K562 (cell line): ENCODE measurements around the gene OGDH. TPM values are rescaled to one million over a fixed set of nuclear protein-coding genes. Genes with fewer than 3 reads are reported as not detected.

Experiments used
- CCNT2 ChIP-seq: IDR thresholded peaks from 2 replicates; pipeline ENCODE4 v1.6.1; 2011; ENCODE audit warnings: borderline replicate concordance, low read depth, mild to moderate bottlenecking, moderate library complexity, mixed read lengths, low read length; ENCODE audit not compliant: insufficient read length; ENCODE audit errors: extremely low read depth
- ELF1 ChIP-seq: fragments of 200-800 bp; sonication (Bioruptor generic); IDR thresholded peaks from 2 replicates; pipeline ENCODE4 v1.6.1; 2016; ENCODE audit warnings: missing genetic modification characterization, missing compliant biosample characterization
- ETV1 ChIP-seq: fragments of 450-650 bp; conservative IDR thresholded peaks from 2 replicates; pipeline ENCODE4 v1.6.1; 2016; ENCODE audit warnings: missing genetic modification characterization, control low read depth, low read depth, missing compliant biosample characterization
- HDAC1 ChIP-seq, 2 experiments: fragments of 450-650 bp; IDR thresholded peaks; 2 replicates each; pipeline ENCODE4 v1.6.1; 2016 to 2017; ENCODE audit warnings: inconsistent platforms in 1 of 2, mild to moderate bottlenecking in 1 of 2, moderate library complexity in 1 of 2
- MTA2 ChIP-seq: fragments of 450-650 bp; IDR thresholded peaks from 2 replicates; pipeline ENCODE4 v1.6.1; 2016; ENCODE audit warnings: low read depth
- MYNN ChIP-seq, 2 experiments: sonication (generic); formaldehyde crosslinking in 1 of 2; IDR thresholded peaks; 2 replicates each; pipeline versions ENCODE4 v1.5.0 to v1.6.1; 2016 to 2020; ENCODE audit warnings: antibody characterized with exemption in 1 of 2, missing genetic modification reagents in 1 of 2
- NR4A1 ChIP-seq, 2 experiments: fragments of 250-450 bp in 1 of 2; fragments of 450-650 bp in 1 of 2; sonication (Bioruptor Pico) in 1 of 2; IDR thresholded peaks; 2 replicates each; pipeline versions ENCODE4 v1.4.0 to v1.6.1; 2016 to 2020; ENCODE audit warnings: mild to moderate bottlenecking in 2 of 2, missing compliant biosample characterization in 1 of 2, missing genetic modification characterization in 1 of 2, moderate library complexity in 1 of 2
- POLR2G ChIP-seq: fragments of 200-400 bp; formaldehyde crosslinking; IDR thresholded peaks from 2 replicates; pipeline ENCODE4 v1.6.1; 2017; ENCODE audit warnings: low read depth, mild to moderate bottlenecking, antibody characterized with exemption, low read length, moderate library complexity
- SIN3B ChIP-seq: fragments of 450-650 bp; IDR thresholded peaks from 2 replicates; pipeline ENCODE4 v1.6.1; 2017; ENCODE audit warnings: low read depth, mild to moderate bottlenecking, moderate library complexity
- SMARCA4 ChIP-seq: fragments of 450-650 bp; IDR thresholded peaks from 2 replicates; pipeline ENCODE4 v1.6.1; 2016
- SMARCC2 ChIP-seq: fragments of 450-650 bp; IDR thresholded peaks from 2 replicates; pipeline ENCODE4 v1.6.1; 2017; ENCODE audit warnings: antibody characterized with exemption, moderate library complexity, mild to moderate bottlenecking, low read depth
- SMARCE1 ChIP-seq: fragments of 450-650 bp; IDR thresholded peaks from 2 replicates; pipeline ENCODE4 v1.7.1; 2016; ENCODE audit warnings: mild to moderate bottlenecking
- SPI1 ChIP-seq: IDR thresholded peaks from 2 replicates; pipeline ENCODE4 v1.6.1; 2011; ENCODE audit warnings: low read depth, low read length, control low read depth, borderline replicate concordance
- TAF1 ChIP-seq: IDR thresholded peaks from 2 replicates; pipeline ENCODE4 v1.6.1; 2011; ENCODE audit warnings: mild to moderate bottlenecking, low read length, moderate library complexity; ENCODE audit not compliant: insufficient read depth, control insufficient read depth, severe bottlenecking; ENCODE audit errors: extremely low read depth
- TCF3 ChIP-seq: sonication (generic); formaldehyde crosslinking; IDR thresholded peaks from 2 replicates; pipeline ENCODE4 v1.4.0; 2020; ENCODE audit warnings: mild to moderate bottlenecking, missing genetic modification reagents
- VEZF1 ChIP-seq: fragments of 200-800 bp; sonication (Bioruptor generic); IDR thresholded peaks from 2 replicates; pipeline ENCODE4 v1.6.1; 2017; ENCODE audit warnings: missing genetic modification characterization, missing compliant biosample characterization
- polyA plus RNA-seq, 8 experiments: library from polyadenylated mRNA; depleted of rRNA in 4 of 8; stranded (reverse) in 5 of 8; unstranded in 3 of 8; fragments of >200 nt; fragmentation: Nextera tagmentation in 2 of 8; fragmentation: Illumina TruSeq in 1 of 8; extraction: Ambion mirVana in 2 of 8; extraction: Trizol in 1 of 8; gene quantifications; 2 replicates each; pipeline versions ENCODE4 v1.2.1 to v1.2.3, GENCODE V29; 2011 to 2014; ENCODE audit warnings: inconsistent platforms in 1 of 8, missing spikeins in 1 of 8
- total RNA-seq, 7 experiments: library from RNA; depleted of rRNA in 6 of 7; stranded (reverse); fragments of >200 nt in 6 of 7; fragmentation: Illumina TruSeq in 2 of 7; extraction: Trizol in 2 of 7; gene quantifications; 2 replicates each; pipeline versions ENCODE4 v1.2.1 to v1.2.3, GENCODE V29; 2011 to 2021; ENCODE audit warnings: low replicate concordance in 1 of 7
- TF ChIP-seq, protein P1 (sequence below), 3 experiments: IDR thresholded peaks in 2 of 3; conservative IDR thresholded peaks in 1 of 3; 2 replicates each; pipeline ENCODE4 v1.5.1; 2011 to 2012; ENCODE audit warnings: low read length in 3 of 3, mild to moderate bottlenecking in 3 of 3, control low read depth in 2 of 3, improper control_type of control experiment in 1 of 3, inconsistent platforms in 1 of 3, low read depth in 1 of 3, mixed read lengths in 1 of 3, moderate library complexity in 1 of 3; ENCODE audit not compliant: insufficient read depth in 2 of 3
- TF ChIP-seq, protein P2 (sequence below): fragments of 200-800 bp; sonication (Bioruptor generic); IDR thresholded peaks from 2 replicates; pipeline ENCODE4 v1.6.1; 2017; ENCODE audit warnings: missing genetic modification characterization, missing compliant biosample characterization
- TF ChIP-seq, protein P3 (sequence below): sonication (generic); formaldehyde crosslinking; IDR thresholded peaks from 2 replicates; pipeline ENCODE4 v1.8.0; 2022; ENCODE audit warnings: missing genetic modification reagents, mild to moderate bottlenecking, moderate library complexity, borderline replicate concordance

OGDH gene
- total and polyA plus RNA-seq, 9 of the 15 experiments (the other 6 are each of a cell fraction or from before 2014, with no cell fraction given) = 3.1 to 80.3 (median 23.5) TPM

GRCh38 chr7:44565795-44566559 is 40.5 kb upstream of the OGDH start (continued):
- TF ChIP-seq, protein P1, sequence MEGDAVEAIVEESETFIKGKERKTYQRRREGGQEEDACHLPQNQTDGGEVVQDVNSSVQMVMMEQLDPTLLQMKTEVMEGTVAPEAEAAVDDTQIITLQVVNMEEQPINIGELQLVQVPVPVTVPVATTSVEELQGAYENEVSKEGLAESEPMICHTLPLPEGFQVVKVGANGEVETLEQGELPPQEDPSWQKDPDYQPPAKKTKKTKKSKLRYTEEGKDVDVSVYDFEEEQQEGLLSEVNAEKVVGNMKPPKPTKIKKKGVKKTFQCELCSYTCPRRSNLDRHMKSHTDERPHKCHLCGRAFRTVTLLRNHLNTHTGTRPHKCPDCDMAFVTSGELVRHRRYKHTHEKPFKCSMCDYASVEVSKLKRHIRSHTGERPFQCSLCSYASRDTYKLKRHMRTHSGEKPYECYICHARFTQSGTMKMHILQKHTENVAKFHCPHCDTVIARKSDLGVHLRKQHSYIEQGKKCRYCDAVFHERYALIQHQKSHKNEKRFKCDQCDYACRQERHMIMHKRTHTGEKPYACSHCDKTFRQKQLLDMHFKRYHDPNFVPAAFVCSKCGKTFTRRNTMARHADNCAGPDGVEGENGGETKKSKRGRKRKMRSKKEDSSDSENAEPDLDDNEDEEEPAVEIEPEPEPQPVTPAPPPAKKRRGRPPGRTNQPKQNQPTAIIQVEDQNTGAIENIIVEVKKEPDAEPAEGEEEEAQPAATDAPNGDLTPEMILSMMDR (IDR thresholded peaks at IDR 0.05 in 2 of 3, conservative IDR thresholded peaks at IDR 0.05 in 1 of 3; ENCODE audit: insufficient read depth in 2 of 3, low read depth in 1 of 3, low read length in 3 of 3) = peak in 1 of 3 experiments; percentile 8; a peak in 1 of 6 replicates
- TF ChIP-seq SMARCE1 (peak; percentile 74; the same call in 1 of the 2 replicates), MTA2 (0 out of 2 replicates have a peak, but pooled peaks have one; percentile 22), VEZF1 (CRISPR knock-in tag) (no peak; the same call in 1 of the 2 replicates), ELF1 (tag) (0 out of 2 replicates have a peak, but pooled peaks have one; percentile 57), SMARCA4 (peak; percentile 73), NR4A1 (CRISPR knock-in tag; IDR thresholded peaks at IDR 0.05) (no peak), NR4A1 (tag; IDR thresholded peaks at IDR 0.05) (0 out of 2 replicates have a peak, but pooled peaks have one; percentile 29), CCNT2 (peak; percentile 42), SPI1 (peak; percentile 63; the same call in 1 of the 2 replicates), TCF3 (CRISPR knock-in tag) (peak; percentile 72), HDAC1 (IDR thresholded peaks at IDR 0.05) (peak in 1 of 2 experiments; percentile 49; a peak in 1 of 4 replicates), TAF1 (no peak), SMARCC2 (peak; percentile 39; the same call in 1 of the 2 replicates), POLR2G (peak; percentile 23; the same call in 1 of the 2 replicates), ETV1 (tag) (peak; percentile 43), SIN3B (0 out of 2 replicates have a peak, but pooled peaks have one; percentile 16), MYNN (IDR thresholded peaks at IDR 0.05) (0 out of 2 replicates have a peak, but pooled peaks have one; percentile 34), MYNN (CRISPR knock-in tag; IDR thresholded peaks at IDR 0.05) (no peak)
- TF ChIP-seq, protein P2, sequence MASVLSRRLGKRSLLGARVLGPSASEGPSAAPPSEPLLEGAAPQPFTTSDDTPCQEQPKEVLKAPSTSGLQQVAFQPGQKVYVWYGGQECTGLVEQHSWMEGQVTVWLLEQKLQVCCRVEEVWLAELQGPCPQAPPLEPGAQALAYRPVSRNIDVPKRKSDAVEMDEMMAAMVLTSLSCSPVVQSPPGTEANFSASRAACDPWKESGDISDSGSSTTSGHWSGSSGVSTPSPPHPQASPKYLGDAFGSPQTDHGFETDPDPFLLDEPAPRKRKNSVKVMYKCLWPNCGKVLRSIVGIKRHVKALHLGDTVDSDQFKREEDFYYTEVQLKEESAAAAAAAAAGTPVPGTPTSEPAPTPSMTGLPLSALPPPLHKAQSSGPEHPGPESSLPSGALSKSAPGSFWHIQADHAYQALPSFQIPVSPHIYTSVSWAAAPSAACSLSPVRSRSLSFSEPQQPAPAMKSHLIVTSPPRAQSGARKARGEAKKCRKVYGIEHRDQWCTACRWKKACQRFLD (CRISPR knock-in tag) = 0 out of 2 replicates have a peak, but pooled peaks have one; percentile 48
- TF ChIP-seq, protein P3, sequence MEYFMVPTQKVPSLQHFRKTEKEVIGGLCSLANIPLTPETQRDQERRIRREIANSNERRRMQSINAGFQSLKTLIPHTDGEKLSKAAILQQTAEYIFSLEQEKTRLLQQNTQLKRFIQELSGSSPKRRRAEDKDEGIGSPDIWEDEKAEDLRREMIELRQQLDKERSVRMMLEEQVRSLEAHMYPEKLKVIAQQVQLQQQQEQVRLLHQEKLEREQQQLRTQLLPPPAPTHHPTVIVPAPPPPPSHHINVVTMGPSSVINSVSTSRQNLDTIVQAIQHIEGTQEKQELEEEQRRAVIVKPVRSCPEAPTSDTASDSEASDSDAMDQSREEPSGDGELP (CRISPR knock-in tag) = peak; percentile 10; the same call in 1 of the 2 replicates
